ENCODE results near the gene RHOG.

DNA sequence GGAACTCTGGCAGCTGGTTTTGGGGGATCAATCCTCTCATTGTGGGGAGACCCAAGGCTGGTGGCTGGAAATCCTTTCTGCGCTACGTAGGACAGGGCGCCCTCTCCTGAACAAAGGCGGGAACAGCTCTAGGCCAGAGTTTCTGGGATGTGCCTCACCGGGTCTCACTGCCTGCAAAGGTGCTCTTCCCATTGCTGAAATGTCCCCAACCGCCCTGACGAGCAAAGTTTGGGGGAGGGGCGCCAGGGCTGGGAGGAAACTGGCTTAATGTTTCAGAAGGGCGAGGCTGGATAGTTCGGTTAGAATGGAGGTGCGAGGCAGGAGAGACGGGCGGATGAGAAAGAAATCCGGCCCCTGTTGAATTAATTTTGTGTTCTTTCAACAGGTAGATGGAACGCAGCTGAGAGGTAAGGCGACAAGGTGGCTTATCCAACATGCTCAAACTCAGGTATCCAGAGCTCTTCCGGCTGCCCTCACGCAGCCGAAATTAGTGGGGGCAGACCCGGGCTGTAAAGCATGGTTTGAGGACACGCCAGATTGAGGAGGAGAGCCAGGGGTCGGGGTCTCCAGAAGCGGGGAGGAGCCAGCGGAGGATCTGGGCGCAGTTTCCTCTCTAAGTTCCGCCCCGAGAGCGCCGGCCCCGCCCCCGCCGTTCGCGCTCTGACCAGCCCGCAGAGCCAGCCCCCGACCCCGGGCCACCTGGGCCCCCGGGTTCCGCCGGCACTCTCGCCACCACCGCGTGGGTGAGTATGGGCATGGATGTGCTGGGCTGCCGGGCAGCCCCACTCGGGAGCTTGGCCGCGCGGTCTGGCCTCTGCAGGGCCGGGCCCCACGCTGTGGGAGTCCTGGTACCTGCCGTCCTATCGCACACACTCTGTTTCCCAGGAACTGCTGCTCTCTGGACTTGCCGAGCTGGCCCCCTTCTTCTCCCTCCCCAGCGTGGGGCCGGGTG, 32.6 kb downstream of the RHOG start, which contains the start of gene PGAP2:
- TF ChIP-seq CTCF (conservative IDR thresholded peaks at IDR 0.05) (peak; percentile 64; the same call in 1 of the 2 replicates), EZH2 (IDR thresholded peaks at IDR 0.05; ENCODE audit: low read depth) (no peak)
